ENCODE results near the gene FAAP20.

Gene FAAP20

GRCh38 chr1:2229911-2230731 is 35.5 kb upstream of the FAAP20 start:
- DNase-seq, result peak; percentile 39

- DNase-seq, result peak; percentile 70
These were observed 34.7 kb upstream of the FAAP20 start for GRCh38 chr1:2229037-2229864.

GRCh38 chr1:2228694-2229036 is 34.1 kb upstream of the FAAP20 start:
- no peak for DNase-seq

GRCh38 chr1:2228157-2228594 is 33.6 kb upstream of the FAAP20 start, which contains the start of gene SKI:
Gene SKI, plus strand, starts transcription at chr1:2228319. Its CDS starts 448 bp downstream, at chr1:2228767.
- no peak for DNase-seq

- peak; percentile 96 for DNase-seq
These were observed 33.0 kb upstream of the FAAP20 start for GRCh38 chr1:2227346-2228156.

GRCh38 chr1:2226525-2227345 is 32.2 kb upstream of the FAAP20 start:
- no peak for DNase-seq

- DNase-seq, result no peak
These were observed 30.3 kb upstream of the FAAP20 start for GRCh38 chr1:2224631-2225428.

- DNase-seq, result no peak
These were observed 29.6 kb upstream of the FAAP20 start for GRCh38 chr1:2224170-2224584.

- DNase-seq, result no peak
These were observed 26.7 kb upstream of the FAAP20 start for GRCh38 chr1:2221271-2221670.

GRCh38 chr1:2216767-2217058 is 22.1 kb upstream of the FAAP20 start:
- DNase-seq, result no peak

- no peak for DNase-seq
These were observed 21.6 kb upstream of the FAAP20 start for GRCh38 chr1:2215909-2216766.

- no peak for DNase-seq
These were observed 20.8 kb upstream of the FAAP20 start for GRCh38 chr1:2215329-2215728.

GRCh38 chr1:2214541-2215241 is 20.1 kb upstream of the FAAP20 start:
- no peak for DNase-seq

- DNase-seq, result no peak
These were observed 19.3 kb upstream of the FAAP20 start for GRCh38 chr1:2213576-2214505.

GRCh38 chr1:2212532-2213491 is 18.2 kb upstream of the FAAP20 start:
- peak; percentile 75 for DNase-seq

GRCh38 chr1:2212274-2212531 is 17.6 kb upstream of the FAAP20 start:
- DNase-seq, result no peak

GRCh38 chr1:2210786-2211185 is 16.2 kb upstream of the FAAP20 start:
- DNase-seq, result no peak
